ENCODE measurements around the gene UTF1.

DNA sequence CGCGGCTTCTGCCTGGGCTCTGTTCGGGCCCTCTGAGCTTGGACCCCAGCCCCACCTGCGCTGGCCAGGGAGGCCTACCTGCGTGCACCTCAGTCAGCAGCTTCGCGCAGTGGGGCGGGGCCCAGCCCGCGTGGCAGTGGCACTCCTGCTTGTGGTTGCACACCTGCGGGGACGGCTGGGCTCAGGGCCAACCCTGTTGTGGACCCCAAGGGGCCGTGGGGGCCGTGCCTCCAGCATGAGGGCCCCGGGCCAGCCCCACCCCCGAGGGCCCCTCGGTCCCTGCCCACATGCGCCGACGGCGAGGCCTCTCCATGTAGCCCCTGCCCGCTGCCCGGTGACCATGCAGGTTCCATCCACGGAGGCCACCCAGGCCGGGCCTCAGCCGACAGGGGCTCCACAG is 39.4 kb downstream of the UTF1 start:
- TF ChIP-seq POLR2A (IDR thresholded peaks at IDR 0.05) = no peak
- TF ChIP-seq, protein P1, sequence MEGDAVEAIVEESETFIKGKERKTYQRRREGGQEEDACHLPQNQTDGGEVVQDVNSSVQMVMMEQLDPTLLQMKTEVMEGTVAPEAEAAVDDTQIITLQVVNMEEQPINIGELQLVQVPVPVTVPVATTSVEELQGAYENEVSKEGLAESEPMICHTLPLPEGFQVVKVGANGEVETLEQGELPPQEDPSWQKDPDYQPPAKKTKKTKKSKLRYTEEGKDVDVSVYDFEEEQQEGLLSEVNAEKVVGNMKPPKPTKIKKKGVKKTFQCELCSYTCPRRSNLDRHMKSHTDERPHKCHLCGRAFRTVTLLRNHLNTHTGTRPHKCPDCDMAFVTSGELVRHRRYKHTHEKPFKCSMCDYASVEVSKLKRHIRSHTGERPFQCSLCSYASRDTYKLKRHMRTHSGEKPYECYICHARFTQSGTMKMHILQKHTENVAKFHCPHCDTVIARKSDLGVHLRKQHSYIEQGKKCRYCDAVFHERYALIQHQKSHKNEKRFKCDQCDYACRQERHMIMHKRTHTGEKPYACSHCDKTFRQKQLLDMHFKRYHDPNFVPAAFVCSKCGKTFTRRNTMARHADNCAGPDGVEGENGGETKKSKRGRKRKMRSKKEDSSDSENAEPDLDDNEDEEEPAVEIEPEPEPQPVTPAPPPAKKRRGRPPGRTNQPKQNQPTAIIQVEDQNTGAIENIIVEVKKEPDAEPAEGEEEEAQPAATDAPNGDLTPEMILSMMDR (IDR thresholded peaks at IDR 0.05) = no peak

All from prostate gland (tissue), 2 donors.